Prostate gland (tissue), 2 donors: Measurements from ENCODE around the gene B4GALT1.

ENCODE experiments used
- CTCF ChIP-seq, 4 experiments: fragments of 200-600 bp in 2 of 4; fragments of 450-650 bp in 2 of 4; sonication (generic) in 2 of 4; IDR thresholded peaks; 1 replicate in 3 of 4; 2 replicates in 1 of 4; pipeline ENCODE4 v1.5.1; 2016 to 2019; ENCODE audit warnings: antibody characterized with exemption in 4 of 4, mild to moderate bottlenecking in 2 of 4, moderate library complexity in 2 of 4
- POLR2A ChIP-seq: fragments of 450-650 bp; IDR thresholded peaks from one replicate; pipeline ENCODE4 v1.6.1; 2016; ENCODE audit warnings: antibody characterized with exemption, mild to moderate bottlenecking

GRCh38 chr9:33157960-33158842, 8.9 kb downstream of the B4GALT1 start:
- no peak for TF ChIP-seq POLR2A
- TF ChIP-seq CTCF (IDR thresholded peaks at IDR 0.05), result no peak
